ENCODE results near the gene COL4A4.

The COL4A4 gene

DNA sequence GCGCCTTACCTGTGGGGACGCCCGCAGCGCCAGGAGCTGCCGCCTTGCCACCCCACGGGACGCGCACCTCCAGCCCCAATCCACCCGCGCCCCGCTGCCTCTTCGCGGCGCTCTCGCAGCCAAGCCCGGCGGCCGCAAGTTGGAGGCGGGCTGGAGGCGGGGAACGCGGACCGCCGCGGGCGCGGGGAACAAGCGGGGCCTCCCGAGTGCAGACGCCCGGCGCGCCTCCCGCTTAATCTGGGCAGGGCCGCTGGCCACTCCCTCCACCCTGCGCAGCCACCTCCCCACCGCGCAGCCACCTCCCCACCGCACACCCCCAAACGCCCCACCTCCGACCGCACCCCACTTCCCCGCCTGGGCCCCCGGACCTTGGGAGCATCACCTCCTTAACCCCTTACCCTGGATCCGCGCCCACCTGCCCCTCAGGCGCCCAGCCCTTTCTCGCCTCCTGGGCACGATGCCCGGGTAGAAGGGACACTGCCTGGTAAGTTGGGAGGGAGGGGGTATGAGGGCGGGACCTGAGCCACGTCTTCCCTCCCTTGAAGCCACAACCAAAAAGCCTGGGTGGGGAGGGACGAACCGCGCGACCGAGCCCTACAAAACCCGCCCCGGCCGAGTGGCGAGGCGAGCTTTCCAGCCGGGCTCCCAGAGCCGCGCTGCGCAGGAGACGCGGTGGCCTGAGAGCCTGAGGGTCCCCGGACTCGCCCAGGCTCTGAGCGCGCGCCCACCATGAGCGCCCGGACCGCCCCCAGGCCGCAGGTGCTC is at the start of gene COL4A4, which contains the start of gene COL4A3:
COL4A4 (minus strand) TSS at position 208 of the 765 bp plus-strand sequence. CDS start 16,722 bp downstream, outside the sequence.
COL4A3 (plus strand) TSS at position 627 of the 765 bp plus-strand sequence; CDS start at position 730, 103 bp downstream.
- peak; percentile 80 for DNase-seq (ENCODE audit: extremely low read depth, insufficient read length)
- Histone ChIP-seq H3K27me3 (replicated peaks; ENCODE audit: control insufficient read depth, insufficient read depth, low read length) (no peaks in the 10 kb centered on the region), H3K36me3 (ENCODE audit: control insufficient read depth, insufficient read depth, low read length) (no peaks in the 10 kb centered on the region), H3K4me3 (replicated peaks; ENCODE audit: low read depth, low read length) (peak within 1 kb of the TSS; percentile 87)
- TF ChIP-seq CTCF (IDR thresholded peaks at IDR 0.05; ENCODE audit: insufficient read depth, low read length, poor library complexity, severe bottlenecking), result no peak

DNA sequence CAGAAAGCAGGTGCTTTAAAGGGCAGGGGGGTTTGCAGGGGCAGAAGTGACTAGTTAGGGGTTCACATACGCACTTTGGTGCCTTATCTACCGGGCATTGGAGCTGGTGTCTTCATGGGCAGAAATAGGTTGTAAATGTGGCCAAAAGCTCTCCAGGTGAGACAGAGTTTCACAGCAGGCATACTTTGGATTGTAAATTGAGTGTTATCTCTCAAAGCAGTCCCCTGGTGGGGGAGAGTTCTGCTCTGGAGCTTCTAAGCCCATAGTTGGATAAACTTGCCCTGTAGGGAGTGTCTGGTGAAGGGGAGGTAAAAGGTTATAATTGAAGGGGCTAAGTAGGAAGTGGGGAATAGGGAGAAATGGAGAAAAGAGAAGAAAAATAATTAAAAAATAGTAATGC is 43.6 kb upstream of the COL4A4 start:
- no peak for DNase-seq (ENCODE audit: extremely low read depth, insufficient read length)

DNA sequence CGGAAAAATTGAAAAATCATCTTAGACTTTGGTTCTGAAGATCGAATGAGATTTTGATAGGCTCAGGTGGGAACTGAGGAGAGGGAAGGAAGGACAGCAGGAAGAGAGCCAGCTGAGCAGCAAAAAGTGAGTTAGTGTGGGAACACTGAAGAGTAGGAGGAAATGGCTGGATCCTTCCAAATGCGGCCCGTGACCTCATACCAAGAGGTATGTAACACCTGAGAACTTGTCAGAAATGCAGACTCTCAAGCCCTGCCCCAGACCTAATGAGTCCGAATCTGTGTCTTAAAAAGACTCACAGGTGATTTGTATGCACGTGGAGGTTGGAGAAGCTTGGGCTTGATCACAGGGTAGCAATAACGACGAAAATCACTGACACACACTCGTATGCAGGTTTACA is 42.4 kb upstream of the COL4A4 start:
- Histone ChIP-seq H3K36me3 (ENCODE audit: control insufficient read depth, insufficient read depth, low read length) (no peaks in the 10 kb centered on the region), H3K27me3 (replicated peaks; ENCODE audit: control insufficient read depth, insufficient read depth, low read length) (no peaks in the 10 kb centered on the region), H3K4me3 (replicated peaks; ENCODE audit: low read depth, low read length) (no peak overlapping the region)
- no peak for DNase-seq (ENCODE audit: extremely low read depth, insufficient read length)
- no peak for TF ChIP-seq CTCF (IDR thresholded peaks at IDR 0.05; ENCODE audit: insufficient read depth, low read length, poor library complexity, severe bottlenecking)

More for the DNA sequence above, 43.6 kb upstream of the COL4A4 start:
- H3K27me3 ChIP-seq (replicated peaks; ENCODE audit: control insufficient read depth, insufficient read depth, low read length), result no peaks in the 10 kb centered on the region
- H3K4me3 ChIP-seq (replicated peaks; ENCODE audit: low read depth, low read length), result no peak overlapping the region
- H3K36me3 ChIP-seq (ENCODE audit: control insufficient read depth, insufficient read depth, low read length), result no peaks in the 10 kb centered on the region
- TF ChIP-seq CTCF (IDR thresholded peaks at IDR 0.05; ENCODE audit: insufficient read depth, low read length, poor library complexity, severe bottlenecking), result no peak

DNA sequence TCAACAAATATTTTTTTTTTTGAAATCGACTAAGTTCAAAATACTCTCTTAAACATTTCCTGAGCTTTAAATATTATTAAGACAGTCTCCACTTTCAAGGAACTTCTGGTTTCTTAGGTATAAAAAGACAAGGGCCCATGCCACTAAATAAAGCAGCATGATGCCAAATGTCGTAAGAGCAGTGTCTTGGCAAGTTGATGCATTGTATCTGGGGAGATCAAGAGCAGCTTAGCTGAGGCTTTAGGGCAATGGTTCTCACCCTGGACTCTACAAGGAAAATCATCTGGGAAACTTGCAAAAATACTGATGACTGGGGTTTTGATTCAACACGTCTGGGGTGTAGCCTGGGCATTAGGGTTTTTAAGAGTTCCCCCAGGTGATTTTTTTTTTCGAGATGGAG is 41.7 kb upstream of the COL4A4 start:
- Histone ChIP-seq H3K36me3 (ENCODE audit: control insufficient read depth, insufficient read depth, low read length) (no peaks in the 10 kb centered on the region), H3K27me3 (replicated peaks; ENCODE audit: control insufficient read depth, insufficient read depth, low read length) (no peaks in the 10 kb centered on the region), H3K4me3 (replicated peaks; ENCODE audit: low read depth, low read length) (no peak overlapping the region)
- DNase-seq (ENCODE audit: extremely low read depth, insufficient read length), result no peak
- no peak for TF ChIP-seq CTCF (IDR thresholded peaks at IDR 0.05; ENCODE audit: insufficient read depth, low read length, poor library complexity, severe bottlenecking)

GRCh38 chr2:227204452-227204851 is 40.4 kb upstream of the COL4A4 start:
- no peaks in the 10 kb centered on the region for H3K27me3 ChIP-seq (replicated peaks; ENCODE audit: control insufficient read depth, insufficient read depth, low read length)
- DNase-seq (ENCODE audit: extremely low read depth, insufficient read length), result no peak
- no peaks in the 10 kb centered on the region for H3K36me3 ChIP-seq (ENCODE audit: control insufficient read depth, insufficient read depth, low read length)
- no peak for TF ChIP-seq CTCF (IDR thresholded peaks at IDR 0.05; ENCODE audit: insufficient read depth, low read length, poor library complexity, severe bottlenecking)
- no peak overlapping the region for H3K4me3 ChIP-seq (replicated peaks; ENCODE audit: low read depth, low read length)
